Activated naive CD8-positive, alpha-beta T cell treated with anti-CD3 and anti-CD28 coated beads for 36 hours (primary cell): ENCODE data around the gene SRPK3. TPM values are rescaled to one million over a fixed set of nuclear protein-coding genes. Genes with fewer than 3 reads are reported as not detected.
A peak's percentile ranks its signal among the peaks of the same experiment; 100 is the strongest.

ENCODE experiments used
- DNase-seq: peaks from one replicate; pipeline ENCODE4 v3.0.0; 2021
- H3K27ac Mint-ChIP-seq: one replicate; pipeline ENCODE4 v1.8.0; 2022; ENCODE audit warnings: mild to moderate bottlenecking, moderate library complexity, mixed read lengths
- H3K27me3 Mint-ChIP-seq: one replicate; pipeline ENCODE4 v1.8.0; 2022; ENCODE audit warnings: mild to moderate bottlenecking, mixed read lengths
- H3K36me3 Mint-ChIP-seq: one replicate; pipeline ENCODE4 v1.8.0; 2021; ENCODE audit warnings: mild to moderate bottlenecking, mixed read lengths
- H3K4me1 Mint-ChIP-seq: one replicate; pipeline ENCODE4 v1.8.0; 2021; ENCODE audit warnings: mixed read lengths
- H3K4me3 Mint-ChIP-seq: one replicate; pipeline ENCODE4 v1.8.0; 2022; ENCODE audit warnings: mild to moderate bottlenecking, moderate library complexity, mixed read lengths
- H3K9me3 Mint-ChIP-seq: one replicate; pipeline ENCODE4 v1.8.0; 2022; ENCODE audit warnings: mixed read lengths
- total RNA-seq, 2 experiments: library from RNA; stranded (reverse); gene quantifications; one replicate each; pipeline ENCODE4 v1.2.3, GENCODE V29; 2021

The SRPK3 gene
- total RNA-seq, 2 experiments from 2014 or later, result not detected

- Mint-ChIP-seq H3K4me1 (no peaks in the 10 kb centered on the region), H3K27ac (no peak overlapping the region), H3K27me3 (no peaks in the 10 kb centered on the region), H3K4me3 (no peak overlapping the region), H3K36me3 (no peaks in the 10 kb centered on the region), H3K9me3 (no peaks in the 10 kb centered on the region)
- DNase-seq, result no peak
Observed at GRCh38 chrX:153783378-153784013, 2.7 kb downstream of the SRPK3 start.

GRCh38 chrX:153784325-153784967 is 3.6 kb downstream of the SRPK3 start:
- peaks cover 2% of the 10 kb centered on the region for H3K36me3 Mint-ChIP-seq
- no peak overlapping the region for H3K27ac Mint-ChIP-seq
- no peak for DNase-seq
- H3K4me3 Mint-ChIP-seq, result no peak overlapping the region
- no peaks in the 10 kb centered on the region for H3K9me3 Mint-ChIP-seq
- H3K27me3 Mint-ChIP-seq, result no peaks in the 10 kb centered on the region
- H3K4me1 Mint-ChIP-seq, result no peaks in the 10 kb centered on the region

- H3K36me3 Mint-ChIP-seq, result peaks cover 2% of the 10 kb centered on the region
- no peak overlapping the region for H3K4me3 Mint-ChIP-seq
- H3K4me1 Mint-ChIP-seq, result no peaks in the 10 kb centered on the region
- no peaks in the 10 kb centered on the region for H3K27me3 Mint-ChIP-seq
- H3K9me3 Mint-ChIP-seq, result no peaks in the 10 kb centered on the region
- no peak for DNase-seq
- no peak overlapping the region for H3K27ac Mint-ChIP-seq
Observed at GRCh38 chrX:153786669-153787068, 5.8 kb downstream of the SRPK3 start.

- Mint-ChIP-seq H3K4me3 (no peak overlapping the region), H3K9me3 (no peaks in the 10 kb centered on the region), H3K36me3 (peaks cover 6% of the 10 kb centered on the region), H3K27ac (no peak overlapping the region), H3K27me3 (no peaks in the 10 kb centered on the region), H3K4me1 (peaks cover 6% of the 10 kb centered on the region)
- DNase-seq, result no peak
Observed at GRCh38 chrX:153789654-153790053, 8.8 kb downstream of the SRPK3 start.

GRCh38 chrX:153791104-153791852 is 10.4 kb downstream of the SRPK3 start:
- no peak for DNase-seq
- Mint-ChIP-seq H3K36me3 (peaks cover 14% of the 10 kb centered on the region), H3K4me1 (peaks cover 8% of the 10 kb centered on the region), H3K27ac (no peak overlapping the region), H3K4me3 (no peak overlapping the region), H3K9me3 (no peaks in the 10 kb centered on the region), H3K27me3 (no peaks in the 10 kb centered on the region)

- Mint-ChIP-seq H3K4me3 (peak overlapping the region; percentile 98), H3K27ac (no peak overlapping the region), H3K36me3 (peaks cover 20% of the 10 kb centered on the region), H3K9me3 (no peaks in the 10 kb centered on the region), H3K27me3 (no peaks in the 10 kb centered on the region), H3K4me1 (peaks cover 9% of the 10 kb centered on the region)
- no peak for DNase-seq
Observed at GRCh38 chrX:153792368-153792767, 11.5 kb downstream of the SRPK3 start.

GRCh38 chrX:153793291-153793690 is 12.4 kb downstream of the SRPK3 start:
- Mint-ChIP-seq H3K36me3 (peaks cover 20% of the 10 kb centered on the region), H3K27ac (peak overlapping the region; percentile 88), H3K4me3 (peak overlapping the region; percentile 98), H3K4me1 (peaks cover 9% of the 10 kb centered on the region), H3K9me3 (no peaks in the 10 kb centered on the region), H3K27me3 (no peaks in the 10 kb centered on the region)
- no peak for DNase-seq

GRCh38 chrX:153794018-153794896 is 13.4 kb downstream of the SRPK3 start, which contains the start of the genes IDH3G and SSR4:
Gene IDH3G (minus strand): TSS chrX:153794375. CDS start chrX:153794326, 49 bp downstream.
Gene SSR4 (plus strand): TSS chrX:153794668. CDS start chrX:153794688, 20 bp downstream.
- Mint-ChIP-seq H3K4me3 (peak within 1 kb of the TSS; percentile 98), H3K4me1 (peaks cover 9% of the 10 kb centered on the region), H3K36me3 (peaks cover 18% of the 10 kb centered on the region)

GRCh38 chrX:153794897-153795816 is 14.3 kb downstream of the SRPK3 start:
- peaks cover 9% of the 10 kb centered on the region for H3K4me1 Mint-ChIP-seq
- peak; percentile 27 for DNase-seq
- no peaks in the 10 kb centered on the region for H3K9me3 Mint-ChIP-seq
- H3K27ac Mint-ChIP-seq, result peak overlapping the region; percentile 96
- H3K27me3 Mint-ChIP-seq, result no peaks in the 10 kb centered on the region
- peak overlapping the region; percentile 98 for H3K4me3 Mint-ChIP-seq
- H3K36me3 Mint-ChIP-seq, result peaks cover 18% of the 10 kb centered on the region

More at GRCh38 chrX:153794018-153794896, 13.4 kb downstream of the SRPK3 start, which contains the start of the genes IDH3G and SSR4:
- peak; percentile 93 for DNase-seq
- peak within 1 kb of the TSS; percentile 96 for H3K27ac Mint-ChIP-seq
- H3K9me3 Mint-ChIP-seq, result no peaks in the 10 kb centered on the region
- H3K27me3 Mint-ChIP-seq, result no peaks in the 10 kb centered on the region

- Mint-ChIP-seq H3K36me3 (peaks cover 18% of the 10 kb centered on the region), H3K27ac (no peak overlapping the region), H3K4me1 (peaks cover 9% of the 10 kb centered on the region), H3K4me3 (no peak overlapping the region), H3K9me3 (no peaks in the 10 kb centered on the region), H3K27me3 (no peaks in the 10 kb centered on the region)
- no peak for DNase-seq
Observed at GRCh38 chrX:153797415-153798015, 16.7 kb downstream of the SRPK3 start.

- no peak overlapping the region for H3K4me3 Mint-ChIP-seq
Observed at GRCh38 chrX:153799326-153799725, 18.5 kb downstream of the SRPK3 start.

GRCh38 chrX:153800177-153800722 is 19.4 kb downstream of the SRPK3 start:
- no peaks in the 10 kb centered on the region for H3K27me3 Mint-ChIP-seq
- no peak for DNase-seq

More at GRCh38 chrX:153799326-153799725, 18.5 kb downstream of the SRPK3 start:
- Mint-ChIP-seq H3K27ac (no peak overlapping the region), H3K36me3 (peaks cover 14% of the 10 kb centered on the region), H3K27me3 (no peaks in the 10 kb centered on the region), H3K4me1 (peaks cover 4% of the 10 kb centered on the region), H3K9me3 (no peaks in the 10 kb centered on the region)
- no peak for DNase-seq

GRCh38 chrX:153800746-153801145 is 19.9 kb downstream of the SRPK3 start:
- Mint-ChIP-seq H3K27me3 (no peaks in the 10 kb centered on the region), H3K27ac (no peak overlapping the region), H3K9me3 (no peaks in the 10 kb centered on the region), H3K36me3 (peaks cover 11% of the 10 kb centered on the region), H3K4me3 (no peak overlapping the region), H3K4me1 (peaks cover 4% of the 10 kb centered on the region)
- no peak for DNase-seq

More at GRCh38 chrX:153800177-153800722, 19.4 kb downstream of the SRPK3 start:
- Mint-ChIP-seq H3K4me1 (peaks cover 4% of the 10 kb centered on the region), H3K9me3 (no peaks in the 10 kb centered on the region), H3K36me3 (peaks cover 12% of the 10 kb centered on the region), H3K4me3 (no peak overlapping the region), H3K27ac (no peak overlapping the region)
